GM11168 (cell line): ENCODE data around the gene STX2.
"Not testable (repeated sequence)": the region's sequence is repeated elsewhere in the genome, so short reads cannot be mapped to it uniquely, and the experiment has no call there.

ENCODE experiments used
- in situ Hi-C: fragments of 300-500 bp; cut with MboI; formaldehyde crosslinking; loops from one replicate; pipeline ENCODE4 v1.12.0; 2022; ENCODE audit warnings: low sequenced_read_pairs; ENCODE audit not compliant: unreplicated experiment

STX2 gene

GRCh38 chr12:130775953-130776856 is 62.8 kb downstream of the STX2 start:
- in situ Hi-C loops, result no loop called here

- in situ Hi-C loops, result no loop called here
Measured at GRCh38 chr12:130770413-130771028, 68.5 kb downstream of the STX2 start.

GRCh38 chr12:130768120-130768519 is 70.9 kb downstream of the STX2 start:
- in situ Hi-C loops, result no loop called here

GRCh38 chr12:130766470-130766869 is 72.6 kb downstream of the STX2 start:
- in situ Hi-C loops, result no loop called here

- in situ Hi-C loops, result no loop called here
Measured at GRCh38 chr12:130765186-130765659, 73.8 kb downstream of the STX2 start.

- in situ Hi-C loops, result loop anchor here (5.0 kb wide), 1 partner anchor 48 kb away; no protein-coding TSS in a partner anchor
Measured at GRCh38 chr12:130764475-130765185, 74.4 kb downstream of the STX2 start.

GRCh38 chr12:130764073-130764472 is 75.0 kb downstream of the STX2 start:
- in situ Hi-C loops, result loop anchor here (5.0 kb wide), 1 partner anchor 48 kb away; no protein-coding TSS in a partner anchor

- in situ Hi-C loops, result loop anchor here (5.0 kb wide), 1 partner anchor 50 kb away; no protein-coding TSS in a partner anchor
Measured at GRCh38 chr12:130762319-130762675, 76.8 kb downstream of the STX2 start.

- in situ Hi-C loops, result loop anchor here (5.0 kb wide), 1 partner anchor 51 kb away; no protein-coding TSS in a partner anchor
Measured at GRCh38 chr12:130761537-130762318, 77.3 kb downstream of the STX2 start.

- in situ Hi-C loops, result no loop called here
Measured at GRCh38 chr12:130754234-130754901, 84.7 kb downstream of the STX2 start.

- in situ Hi-C loops, result no loop called here
Measured at GRCh38 chr12:130752692-130753230, 86.3 kb downstream of the STX2 start.

- in situ Hi-C loops, result not testable (repeated sequence)
Measured at GRCh38 chr12:130752037-130752436, 87.0 kb downstream of the STX2 start.

- in situ Hi-C loops, result loop anchor here (25.0 kb wide), 1 partner anchor 711 kb away; no protein-coding TSS in a partner anchor
Measured at GRCh38 chr12:130748786-130749185, 90.3 kb downstream of the STX2 start.

GRCh38 chr12:130747867-130748740 is 90.9 kb downstream of the STX2 start:
- in situ Hi-C loops, result loop anchor here (25.0 kb wide), 1 partner anchor 711 kb away; no protein-coding TSS in a partner anchor

- in situ Hi-C loops, result loop anchor here (25.0 kb wide), 1 partner anchor 709 kb away; no protein-coding TSS in a partner anchor
Measured at GRCh38 chr12:130746546-130746945, 92.5 kb downstream of the STX2 start.

- in situ Hi-C loops, result loop anchor here (25.0 kb wide), 1 partner anchor 709 kb away; no protein-coding TSS in a partner anchor
Measured at GRCh38 chr12:130745921-130746320, 93.1 kb downstream of the STX2 start.

GRCh38 chr12:130744274-130744673 is 94.8 kb downstream of the STX2 start:
- in situ Hi-C loops, result loop anchor here (25.0 kb wide), 1 partner anchor 707 kb away; no protein-coding TSS in a partner anchor

GRCh38 chr12:130743606-130744005 is 95.4 kb downstream of the STX2 start:
- in situ Hi-C loops, result loop anchor here (25.0 kb wide), 1 partner anchor 706 kb away; no protein-coding TSS in a partner anchor
